ENCODE measurements around the gene PRAC2.

- TF ChIP-seq CTCF (IDR thresholded peaks at IDR 0.05 in 2 of 3, conservative IDR thresholded peaks at IDR 0.05 in 1 of 3; ENCODE audit: borderline replicate concordance in 1 of 3, insufficient read depth in 1 of 3, low read depth in 2 of 3, low read length in 2 of 3) (no peak), POLR2A (IDR thresholded peaks at IDR 0.05; ENCODE audit: borderline replicate concordance, extremely low read depth, insufficient read depth, insufficient read length) (no peak), CEBPB (IDR thresholded peaks at IDR 0.05; ENCODE audit: low read depth) (no peak), EZH2phosphoT487 (IDR thresholded peaks at IDR 0.05; ENCODE audit: borderline replicate concordance) (no peak), EZH2 (IDR thresholded peaks at IDR 0.05) (no peak)
Observed at GRCh38 chr17:48756830-48757251, 33.9 kb downstream of the PRAC2 start.
